GM18511 (cell line): ENCODE data around the gene TNFAIP2.
A peak's percentile ranks its signal among the peaks of the same experiment; 100 is the strongest.

Source experiments
- ATAC-seq: cut with Tn5 transposase; IDR thresholded peaks from one replicate; pipeline ENCODE4 v1.9.1; 2021; ENCODE audit warnings: mild to moderate bottlenecking, moderate library complexity; ENCODE audit not compliant: unreplicated experiment

TNFAIP2 gene, protein sequence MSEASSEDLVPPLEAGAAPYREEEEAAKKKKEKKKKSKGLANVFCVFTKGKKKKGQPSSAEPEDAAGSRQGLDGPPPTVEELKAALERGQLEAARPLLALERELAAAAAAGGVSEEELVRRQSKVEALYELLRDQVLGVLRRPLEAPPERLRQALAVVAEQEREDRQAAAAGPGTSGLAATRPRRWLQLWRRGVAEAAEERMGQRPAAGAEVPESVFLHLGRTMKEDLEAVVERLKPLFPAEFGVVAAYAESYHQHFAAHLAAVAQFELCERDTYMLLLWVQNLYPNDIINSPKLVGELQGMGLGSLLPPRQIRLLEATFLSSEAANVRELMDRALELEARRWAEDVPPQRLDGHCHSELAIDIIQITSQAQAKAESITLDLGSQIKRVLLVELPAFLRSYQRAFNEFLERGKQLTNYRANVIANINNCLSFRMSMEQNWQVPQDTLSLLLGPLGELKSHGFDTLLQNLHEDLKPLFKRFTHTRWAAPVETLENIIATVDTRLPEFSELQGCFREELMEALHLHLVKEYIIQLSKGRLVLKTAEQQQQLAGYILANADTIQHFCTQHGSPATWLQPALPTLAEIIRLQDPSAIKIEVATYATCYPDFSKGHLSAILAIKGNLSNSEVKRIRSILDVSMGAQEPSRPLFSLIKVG

DNA sequence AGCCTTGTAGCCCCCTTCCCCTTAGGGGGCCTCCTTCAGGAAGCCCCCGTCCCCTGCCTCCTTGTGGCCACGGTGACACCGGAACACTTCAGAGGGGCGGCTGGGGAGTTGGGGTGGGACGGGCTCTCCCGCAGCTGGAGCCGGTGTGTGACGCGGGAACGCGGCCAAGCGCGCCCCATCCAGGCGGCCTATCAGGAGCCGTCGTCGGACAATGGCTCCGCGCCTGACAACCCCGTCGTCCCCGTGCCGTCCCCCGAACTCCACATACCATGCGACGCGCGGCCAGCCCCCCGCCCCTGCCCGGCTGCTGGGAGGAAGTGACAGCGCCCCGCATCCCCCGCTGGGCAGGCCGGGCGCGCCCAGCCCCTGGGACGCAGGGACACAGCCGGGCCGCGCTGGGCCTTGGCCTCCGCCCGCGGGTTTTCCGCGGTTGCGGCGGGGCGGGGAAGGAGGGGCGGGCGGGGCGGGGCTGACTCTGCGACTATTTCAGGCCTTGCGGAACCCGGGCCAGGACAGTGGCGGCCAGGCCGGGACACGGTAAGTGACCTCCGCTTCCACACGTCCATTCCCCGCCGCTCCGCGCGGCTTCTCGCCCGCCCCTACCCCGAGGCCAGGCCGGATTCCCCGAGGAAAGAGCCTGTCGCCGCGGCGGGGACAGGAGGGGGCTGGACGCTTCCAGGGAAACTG is at the start of gene TNFAIP2:
TSS of gene TNFAIP2 (plus strand) at position 515 of the 687 bp plus-strand sequence. CDS start 2,997 bp downstream, outside the sequence.
- ATAC-seq: no peak

DNA sequence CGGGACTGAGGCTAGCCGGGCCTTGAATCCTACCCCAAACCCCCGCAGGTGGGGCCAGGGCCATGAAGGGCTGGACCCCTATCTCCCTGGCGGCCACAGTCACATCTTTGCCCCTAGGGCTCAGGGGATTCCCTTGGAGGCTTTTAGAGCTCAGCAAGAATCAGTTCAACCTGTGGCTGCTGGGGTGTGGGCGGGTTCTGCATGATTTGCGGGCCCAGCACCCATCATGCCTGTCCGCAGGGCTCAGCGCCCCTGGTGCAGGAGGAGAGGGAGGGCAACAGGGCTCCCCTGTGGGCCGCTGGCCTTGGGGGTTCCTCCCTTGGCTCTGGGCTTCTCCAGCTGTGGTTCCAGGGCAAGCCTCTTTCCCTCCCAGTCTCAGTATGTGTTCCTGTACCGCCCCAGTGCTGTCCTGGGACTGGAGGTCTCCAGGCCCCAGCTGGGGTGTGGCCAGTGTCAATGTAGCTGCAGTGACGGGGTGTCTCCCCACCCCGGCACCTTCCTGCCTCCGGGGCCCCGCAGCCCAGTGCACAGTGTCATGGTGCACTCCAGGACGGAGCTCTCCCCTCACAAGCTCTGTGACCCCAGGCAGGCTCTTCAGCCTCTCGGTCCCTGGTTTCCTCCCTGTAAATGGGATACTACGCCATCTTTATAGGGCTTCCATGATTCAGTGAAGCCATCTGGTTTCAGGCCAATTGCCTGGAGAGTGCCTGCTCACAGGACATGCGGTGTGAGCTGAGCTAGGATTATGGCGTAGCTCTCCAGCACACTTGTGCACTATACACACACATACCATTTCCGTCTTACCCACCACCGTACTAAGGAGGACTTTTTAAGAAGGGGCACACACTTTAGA is 49.2 kb upstream of the TNFAIP2 start:
- ATAC-seq: no peak

DNA sequence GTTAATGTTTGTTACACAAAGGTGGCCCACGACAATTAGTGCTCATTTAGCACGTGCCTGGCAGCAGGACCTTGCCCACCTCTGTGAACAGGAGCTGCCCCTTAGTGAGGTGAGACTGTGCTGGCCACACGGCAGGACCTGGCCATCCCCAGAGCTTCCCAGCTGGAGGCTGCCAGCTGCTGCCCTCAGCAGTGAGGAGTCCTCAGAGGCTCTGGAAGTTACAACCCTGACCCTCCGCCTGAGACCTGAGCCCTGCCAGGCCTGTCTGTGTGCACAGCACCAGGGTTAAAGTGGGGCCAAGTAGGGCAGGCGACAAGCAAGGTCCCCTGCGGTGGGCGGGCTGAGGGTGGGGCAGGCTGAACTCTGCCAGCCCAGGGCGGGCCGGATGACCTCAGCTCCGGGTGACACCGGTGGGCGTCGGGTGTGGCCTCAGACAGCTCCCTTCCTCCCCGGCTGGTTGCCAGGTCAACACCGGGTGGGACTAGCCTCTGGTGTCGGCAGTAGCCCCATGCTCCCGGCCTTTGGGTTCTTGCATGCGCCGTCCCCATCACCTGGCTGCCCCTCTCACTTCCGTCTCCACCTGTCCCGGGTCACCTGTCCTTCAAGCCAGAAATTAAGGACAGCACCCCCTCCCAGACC is 48.4 kb upstream of the TNFAIP2 start:
- no peak for ATAC-seq

DNA sequence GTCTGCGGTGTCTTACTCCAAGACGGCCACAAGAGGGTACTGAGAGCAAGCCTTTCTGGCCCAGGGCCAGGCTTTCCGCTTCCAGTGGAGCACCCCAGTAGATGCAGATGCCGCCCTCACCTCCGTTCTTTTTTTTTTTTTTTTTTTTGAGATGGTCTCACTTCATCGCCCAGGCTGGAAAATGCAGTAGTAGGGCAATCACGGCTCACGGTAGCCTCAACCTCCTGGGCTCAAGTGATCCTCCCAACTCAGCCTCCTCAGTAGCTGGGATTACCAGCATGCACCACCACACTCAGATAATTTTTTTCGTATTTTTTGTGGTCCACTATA is 44.9 kb upstream of the TNFAIP2 start:
- ATAC-seq: peak; percentile 67

DNA sequence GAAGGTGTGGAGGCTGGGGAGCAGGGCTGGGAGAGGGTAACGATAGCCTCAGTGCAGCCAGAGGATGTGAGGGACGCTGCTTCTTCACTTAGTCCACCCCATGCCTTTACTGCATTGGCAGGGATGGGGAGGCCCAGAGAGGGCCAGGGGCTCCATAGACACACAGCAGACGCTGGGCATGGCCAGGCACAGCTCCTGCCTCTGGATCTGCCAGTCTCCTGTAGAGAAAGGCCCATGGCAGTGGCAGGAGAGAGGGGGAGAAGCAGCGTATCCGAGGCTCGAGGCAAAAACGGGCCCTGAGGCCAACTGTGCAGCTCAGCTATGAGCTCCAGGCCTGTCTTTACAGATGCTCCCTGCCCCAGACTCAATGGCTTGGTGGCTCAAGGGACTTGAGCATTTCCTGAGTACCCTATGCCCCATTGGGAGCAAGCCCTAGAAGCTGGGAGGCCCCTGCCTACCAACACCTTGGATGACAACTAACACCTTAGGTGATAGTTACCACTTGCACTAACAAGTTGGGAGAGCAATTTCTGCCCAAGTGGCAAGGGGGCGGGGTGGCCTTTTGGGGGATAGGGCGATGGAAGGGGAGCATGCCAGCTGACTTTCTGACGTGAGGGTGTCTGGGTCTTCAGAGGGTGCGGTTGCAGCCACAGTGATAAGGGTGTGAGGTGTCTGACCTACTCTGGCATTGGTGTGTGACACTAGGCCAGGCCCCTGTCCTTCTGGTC is 44.2 kb upstream of the TNFAIP2 start:
- ATAC-seq: no peak

DNA sequence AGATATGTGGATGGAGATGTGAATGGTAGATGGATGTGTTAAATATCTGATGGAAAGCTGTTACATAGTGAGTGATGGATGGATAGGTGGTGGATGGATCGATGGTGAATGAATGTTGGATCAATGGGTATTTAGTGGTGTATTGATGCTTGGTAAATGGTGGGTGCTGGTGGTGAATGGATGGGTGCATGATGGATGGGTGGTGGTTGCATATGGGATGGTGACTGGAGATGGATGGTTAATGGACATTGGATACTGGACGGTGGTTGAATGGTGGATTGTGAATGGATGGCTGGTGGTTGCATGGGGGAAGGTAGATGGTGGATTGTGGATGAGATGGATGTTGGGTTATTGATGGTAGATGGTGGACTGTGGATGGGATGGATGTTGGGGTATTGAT is 41.3 kb upstream of the TNFAIP2 start:
- no peak for ATAC-seq

DNA sequence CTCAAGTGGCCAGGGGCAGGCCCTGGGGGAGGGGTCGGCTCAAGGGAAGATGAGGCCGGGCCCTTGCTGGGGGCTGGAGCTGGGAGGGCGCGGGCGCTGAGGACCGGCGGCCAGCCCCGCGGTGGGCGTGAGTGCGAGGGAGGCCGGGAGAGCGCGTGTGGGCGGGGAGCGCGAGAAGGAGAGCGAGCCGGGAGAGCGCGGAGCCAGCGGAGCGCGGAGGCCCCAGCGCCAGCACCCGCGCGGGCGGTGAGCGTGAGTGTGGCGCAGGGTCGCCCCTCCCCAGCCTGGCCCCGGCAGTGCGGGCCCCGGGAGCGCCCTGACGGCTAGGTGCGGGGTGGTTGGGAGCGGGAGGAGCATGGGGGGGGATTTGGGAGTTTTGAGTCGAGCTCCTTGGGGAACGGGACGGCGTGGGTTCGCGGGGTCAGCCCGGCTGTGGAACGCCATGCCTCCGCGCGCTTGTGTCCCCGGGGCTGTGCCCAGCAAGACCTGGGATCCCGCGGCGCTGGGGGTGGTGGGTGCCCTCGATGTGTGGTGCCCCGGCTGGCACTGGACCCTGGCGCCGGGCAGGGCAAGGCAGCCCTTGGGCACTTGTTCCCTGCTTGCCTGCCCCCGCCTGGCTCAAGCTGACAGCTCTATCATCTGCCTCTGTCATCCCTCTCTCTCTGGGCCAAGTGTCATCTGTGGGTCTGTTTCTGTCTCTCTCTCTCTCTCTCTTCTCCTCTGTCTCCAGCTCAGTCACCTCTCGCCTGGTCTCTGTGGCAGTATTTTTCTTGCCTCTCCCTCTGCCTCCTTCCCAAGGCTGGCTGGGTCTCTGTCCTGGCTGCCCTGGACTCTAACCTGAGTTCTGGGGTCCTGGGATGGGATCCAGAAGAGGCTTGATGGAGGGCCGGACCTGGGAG is 39.0 kb upstream of the TNFAIP2 start, which contains the start of gene LBHD2:
TSS of gene LBHD2 (plus strand) at position 190 of the 899 bp plus-strand sequence. CDS start 1,803 bp downstream, outside the sequence.
- no peak for ATAC-seq

DNA sequence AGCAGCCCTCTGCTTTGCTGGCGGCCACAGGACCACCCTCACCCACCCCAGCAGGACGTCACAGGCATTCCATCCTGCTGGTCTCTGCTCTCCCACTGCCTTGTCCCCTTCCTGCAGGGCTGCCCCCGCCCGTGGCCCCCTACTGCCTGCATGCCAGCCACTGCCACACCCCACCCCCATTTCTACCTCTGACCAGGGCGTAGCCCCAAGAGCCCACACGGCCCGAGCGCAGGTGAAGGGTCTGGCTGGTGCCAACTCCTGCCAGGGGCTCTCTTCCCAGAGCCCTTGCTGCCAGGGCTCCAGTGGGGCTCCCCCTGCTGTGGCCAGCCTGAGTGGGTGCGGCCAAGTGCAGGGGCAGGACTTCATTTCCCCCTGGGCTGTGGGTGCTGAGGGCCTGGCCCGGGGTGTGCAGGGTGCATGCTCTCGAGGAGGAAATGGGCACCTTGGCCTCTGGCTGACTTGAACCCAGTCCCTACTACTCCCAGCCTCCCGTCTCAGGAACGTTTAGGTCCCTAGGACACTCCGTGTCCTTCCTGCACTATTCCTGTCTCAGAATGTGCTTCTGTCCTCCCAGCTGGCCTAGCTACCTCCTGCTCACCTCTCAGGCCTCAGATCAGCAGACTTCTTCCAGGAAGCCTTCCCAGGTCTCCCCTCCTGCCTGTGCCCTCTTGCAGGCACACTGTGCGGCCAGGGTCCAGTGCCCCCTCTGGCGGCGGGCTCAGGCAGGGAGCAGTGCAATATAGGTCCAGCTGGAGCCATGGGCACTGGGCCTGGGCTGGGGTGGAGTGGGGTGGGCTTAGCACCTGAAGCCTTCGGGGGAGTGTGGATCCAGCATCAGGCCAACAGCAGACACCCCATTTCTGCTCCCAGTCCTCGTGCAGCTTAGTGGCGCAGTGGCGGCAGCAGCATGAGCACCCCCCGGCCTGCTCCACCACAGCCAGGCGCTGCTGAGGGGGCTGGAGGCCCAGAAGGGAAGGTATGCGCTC is 37.9 kb upstream of the TNFAIP2 start:
- ATAC-seq: no peak

DNA sequence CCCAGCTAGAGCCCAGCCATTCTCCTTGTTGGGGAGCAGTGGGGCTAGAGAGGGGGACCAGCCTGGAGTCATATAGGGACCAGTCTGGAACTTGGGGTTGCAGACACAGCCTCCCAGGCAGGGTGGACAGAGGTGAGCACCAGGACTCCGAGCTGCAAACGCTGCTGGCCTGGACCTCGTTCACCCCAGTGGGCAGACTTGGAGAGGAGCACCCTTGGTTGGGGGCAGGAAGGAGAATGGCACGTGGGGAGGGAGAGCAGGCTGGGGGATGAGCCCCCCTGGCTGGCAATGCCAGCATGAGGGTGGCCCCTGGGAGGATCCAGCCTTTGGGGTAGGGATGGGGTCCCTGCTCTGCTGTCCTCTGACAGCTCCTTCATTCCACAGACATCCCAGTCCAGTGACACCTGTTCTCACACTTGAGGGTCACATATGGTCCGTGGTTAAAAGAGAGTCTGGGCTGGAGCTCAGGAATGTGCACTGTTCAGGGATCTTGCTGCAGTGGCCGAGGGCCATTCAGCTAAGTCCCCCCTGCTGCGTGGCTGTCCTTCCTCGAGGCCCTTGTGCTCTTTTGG is 36.4 kb upstream of the TNFAIP2 start:
- ATAC-seq: no peak

DNA sequence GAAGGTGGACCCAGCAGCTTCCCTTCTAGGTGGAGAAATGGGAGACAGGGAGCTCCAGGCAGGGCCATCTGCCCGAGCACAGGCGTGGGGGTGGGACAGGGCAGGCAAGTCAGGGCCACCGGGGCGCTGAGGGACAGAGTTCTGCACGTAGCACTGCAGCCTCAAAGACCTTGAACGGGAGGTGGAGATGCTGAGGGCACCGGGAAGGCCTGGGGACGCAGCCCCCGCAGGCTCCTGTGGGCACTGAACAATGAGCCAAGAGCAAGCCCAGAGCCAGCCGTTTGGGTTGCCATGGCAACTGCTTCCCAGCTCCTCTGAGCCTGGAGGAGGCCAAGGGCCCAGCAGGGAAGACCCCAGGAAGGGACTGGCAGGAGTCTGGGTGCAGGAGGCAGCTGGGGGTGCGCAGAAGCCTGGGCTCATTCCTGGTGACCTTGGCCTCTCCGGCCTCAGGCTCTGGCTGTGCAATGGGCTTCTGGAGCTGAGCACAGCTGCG is 35.9 kb upstream of the TNFAIP2 start:
- ATAC-seq: no peak

DNA sequence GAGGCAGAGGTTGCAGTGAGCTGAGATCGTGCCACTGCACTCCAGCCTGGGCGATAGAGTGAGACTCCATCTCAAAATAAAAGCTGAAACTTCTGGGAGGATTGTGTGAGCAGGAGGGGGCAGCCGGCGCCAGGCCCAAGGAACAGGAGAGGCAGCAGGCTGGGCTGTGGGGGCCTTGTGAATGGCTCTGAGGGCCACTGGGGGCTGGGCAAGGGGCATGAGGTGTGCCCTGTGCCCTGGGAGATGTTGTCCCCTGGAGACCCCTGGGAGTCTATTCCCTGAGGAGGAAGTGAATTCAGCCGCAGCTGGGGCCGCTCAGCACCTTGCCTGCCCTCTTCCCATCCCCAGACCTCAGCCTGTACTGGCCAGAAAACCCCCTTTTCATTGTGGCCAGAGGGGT is 34.3 kb upstream of the TNFAIP2 start:
- ATAC-seq: no peak

DNA sequence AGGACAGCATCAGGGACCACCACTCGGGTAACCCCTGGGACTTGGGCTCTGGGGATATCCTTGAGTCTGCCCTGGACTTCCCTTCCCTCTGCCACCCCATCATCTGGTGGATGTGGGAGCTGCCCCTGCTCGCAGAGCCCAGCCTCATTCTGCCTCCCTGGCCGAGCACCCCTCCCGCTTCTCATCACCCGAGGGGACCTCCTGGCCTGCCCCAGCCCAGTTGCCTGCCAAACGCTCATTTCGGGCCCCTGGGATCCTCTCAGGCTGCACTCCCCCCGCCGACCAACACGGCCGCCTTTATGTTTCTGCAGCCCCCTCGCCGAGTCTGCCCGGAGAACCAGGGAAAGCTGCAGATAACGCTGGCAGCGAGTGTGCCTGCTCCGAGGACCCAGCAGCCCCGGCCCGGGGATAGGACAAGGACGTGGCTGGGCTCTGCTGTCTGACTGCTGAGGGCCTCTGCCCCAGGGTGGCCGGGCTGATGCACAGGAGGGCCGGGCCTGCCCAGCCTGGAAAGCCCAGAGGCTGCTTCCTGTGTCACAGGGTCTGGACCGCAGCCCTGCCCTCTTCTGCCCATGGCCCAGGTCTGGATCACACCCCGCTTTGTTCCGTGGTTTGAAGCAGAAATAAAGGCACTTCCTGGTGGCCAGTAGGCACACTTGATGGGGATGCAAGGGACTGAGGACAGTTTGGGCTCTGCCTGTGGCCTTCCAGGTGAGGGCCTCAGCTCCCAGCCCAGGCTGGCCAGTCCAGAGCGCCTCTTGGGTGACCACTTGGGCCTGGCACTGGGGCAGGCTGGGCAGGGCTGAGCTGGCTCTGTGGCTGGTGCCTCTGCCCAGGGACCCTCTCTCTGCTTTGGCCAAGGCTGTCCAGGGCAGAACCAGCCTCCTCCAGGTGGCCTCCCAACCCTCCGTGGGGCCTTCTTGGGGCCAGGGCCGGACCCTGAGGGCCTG is 33.6 kb upstream of the TNFAIP2 start:
- ATAC-seq: no peak

DNA sequence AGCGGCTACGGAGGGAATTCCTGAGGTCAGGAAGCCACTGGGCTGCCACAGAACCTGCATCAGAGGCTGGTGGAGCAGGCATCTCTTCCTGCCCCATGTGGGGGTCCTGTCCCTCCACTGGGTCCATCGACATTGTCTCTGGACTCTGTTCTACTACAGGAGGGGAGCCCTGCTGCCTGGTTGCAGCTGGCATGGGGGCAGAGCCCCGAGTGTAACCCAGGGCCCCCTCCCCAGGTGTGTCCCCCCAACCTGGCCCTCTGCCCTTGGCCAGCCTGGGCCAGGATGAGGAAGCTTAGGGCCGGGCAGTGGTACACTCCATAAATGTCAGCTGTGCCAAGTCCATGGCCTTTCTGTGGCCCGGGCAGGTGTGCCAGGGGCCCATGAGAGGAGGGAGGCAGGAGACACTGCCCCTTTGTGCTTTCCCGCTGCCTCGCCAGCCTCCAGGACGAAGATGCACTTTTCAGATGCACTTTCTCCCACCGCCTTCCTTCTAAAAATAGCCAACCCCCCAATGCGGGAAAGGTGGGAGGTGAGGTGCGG is 32.7 kb upstream of the TNFAIP2 start:
- no peak for ATAC-seq

DNA sequence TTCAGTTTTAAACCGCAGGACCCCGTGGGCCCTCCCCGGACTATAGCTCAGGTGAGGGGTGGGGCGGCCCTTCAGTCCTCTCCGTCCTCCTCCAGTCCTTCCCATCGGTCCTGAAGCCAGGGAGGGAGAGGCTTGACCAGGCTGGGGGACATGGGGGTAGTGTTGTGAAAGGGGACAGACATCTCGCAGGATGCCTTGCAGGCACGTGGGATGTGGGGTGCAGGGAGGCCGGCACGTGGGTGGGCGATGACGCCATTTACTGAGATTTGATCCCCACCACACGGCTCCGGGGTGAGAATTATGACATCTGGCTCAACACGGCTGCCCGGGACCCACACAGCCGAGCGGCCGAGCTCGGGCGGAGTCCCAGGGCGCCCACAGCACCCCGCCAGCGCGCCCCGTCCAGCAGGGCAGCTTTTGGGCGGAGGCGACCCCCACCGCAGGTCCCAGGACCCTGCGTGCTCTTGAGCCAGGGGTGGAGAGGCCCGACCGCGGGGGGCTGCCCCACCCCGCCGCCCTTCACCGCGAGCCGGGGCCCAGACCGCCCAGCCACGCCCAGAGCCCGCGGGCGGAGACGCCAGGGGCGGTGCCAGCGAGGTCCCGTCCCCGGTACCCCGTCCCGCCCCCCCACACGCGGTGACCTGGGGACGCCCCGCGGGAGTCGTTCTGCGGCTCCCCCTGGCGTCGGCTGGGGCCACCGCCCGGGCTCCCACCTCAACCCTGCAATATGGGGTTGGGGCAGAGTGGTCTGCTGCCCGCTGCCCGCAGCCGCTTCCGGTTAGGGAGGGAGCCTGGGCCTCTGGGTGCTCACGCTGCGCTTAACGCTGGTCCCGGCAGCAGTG is 32.0 kb upstream of the TNFAIP2 start:
- no peak for ATAC-seq

DNA sequence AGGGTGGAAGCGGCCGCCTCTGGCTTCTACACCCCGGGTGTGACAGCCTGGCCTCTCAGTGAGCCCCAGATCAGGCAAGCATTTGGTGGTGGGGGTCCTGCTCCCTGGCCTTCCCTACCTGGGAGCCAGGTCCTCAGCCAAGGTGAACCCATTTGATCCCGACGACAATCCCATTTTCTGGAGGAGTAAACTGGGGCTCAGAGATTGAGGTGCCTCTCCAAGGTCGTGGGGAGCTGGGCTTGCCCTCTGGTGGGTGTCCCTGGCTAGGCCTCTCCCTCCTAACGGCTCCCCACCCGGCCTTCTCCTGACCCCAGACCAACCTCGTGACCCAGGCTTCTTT is 31.4 kb upstream of the TNFAIP2 start:
- no peak for ATAC-seq
